WI38 (cell line): ENCODE data around the gene ALG11.
"Not testable (repeated sequence)": the region's sequence is repeated elsewhere in the genome, so short reads cannot be mapped to it uniquely, and the experiment has no call there.

Source experiments
- H3K4me3 ChIP-seq: 2 replicates; pipeline ENCODE4 v1.5.1; 2011; ENCODE audit warnings: low read depth, mild to moderate bottlenecking, control low read depth, low read length
- TF ChIP-seq, protein P1 (sequence below): IDR thresholded peaks from 2 replicates; pipeline ENCODE4 v1.5.1; 2012; ENCODE audit warnings: low read depth, mild to moderate bottlenecking, control low read depth, low read length

ALG11 gene

GRCh38 chr13:51976423-51976822 lies 35.8 kb upstream of the ALG11 start:
- no peak overlapping the region for H3K4me3 ChIP-seq
- TF ChIP-seq, protein P1, sequence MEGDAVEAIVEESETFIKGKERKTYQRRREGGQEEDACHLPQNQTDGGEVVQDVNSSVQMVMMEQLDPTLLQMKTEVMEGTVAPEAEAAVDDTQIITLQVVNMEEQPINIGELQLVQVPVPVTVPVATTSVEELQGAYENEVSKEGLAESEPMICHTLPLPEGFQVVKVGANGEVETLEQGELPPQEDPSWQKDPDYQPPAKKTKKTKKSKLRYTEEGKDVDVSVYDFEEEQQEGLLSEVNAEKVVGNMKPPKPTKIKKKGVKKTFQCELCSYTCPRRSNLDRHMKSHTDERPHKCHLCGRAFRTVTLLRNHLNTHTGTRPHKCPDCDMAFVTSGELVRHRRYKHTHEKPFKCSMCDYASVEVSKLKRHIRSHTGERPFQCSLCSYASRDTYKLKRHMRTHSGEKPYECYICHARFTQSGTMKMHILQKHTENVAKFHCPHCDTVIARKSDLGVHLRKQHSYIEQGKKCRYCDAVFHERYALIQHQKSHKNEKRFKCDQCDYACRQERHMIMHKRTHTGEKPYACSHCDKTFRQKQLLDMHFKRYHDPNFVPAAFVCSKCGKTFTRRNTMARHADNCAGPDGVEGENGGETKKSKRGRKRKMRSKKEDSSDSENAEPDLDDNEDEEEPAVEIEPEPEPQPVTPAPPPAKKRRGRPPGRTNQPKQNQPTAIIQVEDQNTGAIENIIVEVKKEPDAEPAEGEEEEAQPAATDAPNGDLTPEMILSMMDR = no peak

GRCh38 chr13:51976890-51977289 lies 35.3 kb upstream of the ALG11 start:
- TF ChIP-seq, protein P1 = no peak
- no peak overlapping the region for H3K4me3 ChIP-seq

DNA sequence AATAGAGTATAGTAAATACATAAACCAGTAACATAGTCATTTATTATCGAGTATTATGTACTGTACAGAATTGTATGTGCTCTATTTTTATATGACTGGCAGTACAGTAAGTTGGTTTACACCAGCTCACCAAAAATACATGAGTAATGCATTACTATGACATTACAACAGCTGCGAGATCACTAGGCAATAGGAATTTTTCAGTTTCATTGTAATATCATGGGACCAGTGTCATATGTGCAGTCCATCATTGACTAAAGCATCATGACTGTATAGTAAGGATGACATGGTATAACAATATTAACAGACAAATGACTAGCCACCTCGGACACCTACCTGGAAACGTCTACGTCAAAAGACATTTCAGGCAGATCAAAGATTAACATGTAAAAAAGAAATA lies 34.6 kb upstream of the ALG11 start:
- no peak overlapping the region for H3K4me3 ChIP-seq
- TF ChIP-seq, protein P1 = no peak

DNA sequence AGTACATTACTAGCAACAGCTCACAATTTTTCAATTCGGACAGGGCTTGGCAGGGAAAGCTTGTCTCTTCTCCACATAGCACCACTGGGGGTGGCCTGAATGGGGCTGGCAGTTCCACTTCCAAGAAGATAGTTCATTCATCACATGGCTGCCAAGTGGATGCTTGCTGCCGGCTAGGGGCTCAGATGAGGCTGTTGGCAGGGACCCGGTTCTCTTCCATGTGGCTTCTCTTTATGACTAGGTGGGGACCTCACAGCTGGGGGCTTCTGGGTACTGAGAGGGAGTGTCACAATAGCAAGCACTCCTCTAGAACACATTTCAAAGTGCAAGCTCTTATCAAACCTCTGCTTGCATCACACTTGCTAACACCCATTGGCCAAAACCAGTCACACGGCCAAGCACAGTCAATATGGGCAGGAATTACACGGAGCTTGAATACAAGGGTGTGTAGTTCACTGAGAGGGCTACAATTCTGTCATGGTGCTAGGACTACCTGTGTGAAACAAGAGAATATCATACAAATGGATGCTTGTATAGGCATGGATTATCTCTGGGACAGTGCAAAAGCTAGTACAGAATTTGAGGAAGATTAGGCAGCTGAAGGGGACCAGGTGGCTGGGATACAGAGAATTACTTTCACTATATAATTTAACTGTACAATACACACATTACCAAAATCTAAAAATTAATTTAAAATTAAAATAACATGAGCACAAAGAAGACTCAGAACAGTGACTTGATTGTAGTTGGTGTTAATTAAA lies 33.2 kb upstream of the ALG11 start:
- TF ChIP-seq, protein P1 = no peak
- H3K4me3 ChIP-seq = no peak overlapping the region

DNA sequence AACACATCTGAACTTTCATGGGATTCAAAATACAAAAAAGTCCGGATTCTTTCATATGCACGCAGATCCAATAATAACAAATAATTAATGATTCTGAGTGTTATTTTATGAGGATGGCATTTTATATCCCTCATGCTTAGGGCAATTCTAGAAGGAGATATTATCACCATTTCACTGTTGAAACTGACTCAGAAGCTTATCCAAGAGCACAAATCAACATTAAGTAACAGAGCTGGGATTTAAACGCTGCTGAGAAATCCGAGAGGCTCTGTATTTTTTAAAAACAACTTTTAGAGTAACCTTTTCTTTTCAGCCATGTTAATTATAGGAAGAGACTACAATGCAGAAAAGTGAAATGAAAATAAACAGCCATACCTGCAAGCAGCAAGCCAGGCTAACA lies 31.3 kb upstream of the ALG11 start:
- H3K4me3 ChIP-seq = no peak overlapping the region
- TF ChIP-seq, protein P1 = no peak

GRCh38 chr13:51981355-51981754 lies 30.8 kb upstream of the ALG11 start:
- TF ChIP-seq, protein P1 = no peak
- no peak overlapping the region for H3K4me3 ChIP-seq

DNA sequence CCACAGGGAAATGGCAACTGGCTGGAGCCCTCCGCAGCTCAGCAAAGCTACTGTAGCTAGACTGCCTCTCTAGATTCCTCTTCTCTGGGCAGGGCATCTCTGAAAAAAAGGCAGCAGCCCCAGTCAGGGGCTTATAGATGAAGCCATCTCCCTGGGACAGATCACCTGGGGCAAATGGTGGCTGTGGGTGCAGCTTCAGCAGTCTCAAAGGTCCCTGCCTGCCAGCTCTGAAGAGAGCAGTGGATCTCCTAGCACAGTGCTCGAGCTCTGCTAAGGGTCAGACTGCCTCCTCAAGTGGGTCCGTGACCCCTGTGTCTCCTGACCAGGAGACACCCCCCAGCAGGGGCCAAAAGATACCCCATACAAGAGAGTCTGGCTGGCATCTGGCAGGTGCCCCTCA lies 28.9 kb upstream of the ALG11 start:
- H3K4me3 ChIP-seq = not testable (repeated sequence)

DNA sequence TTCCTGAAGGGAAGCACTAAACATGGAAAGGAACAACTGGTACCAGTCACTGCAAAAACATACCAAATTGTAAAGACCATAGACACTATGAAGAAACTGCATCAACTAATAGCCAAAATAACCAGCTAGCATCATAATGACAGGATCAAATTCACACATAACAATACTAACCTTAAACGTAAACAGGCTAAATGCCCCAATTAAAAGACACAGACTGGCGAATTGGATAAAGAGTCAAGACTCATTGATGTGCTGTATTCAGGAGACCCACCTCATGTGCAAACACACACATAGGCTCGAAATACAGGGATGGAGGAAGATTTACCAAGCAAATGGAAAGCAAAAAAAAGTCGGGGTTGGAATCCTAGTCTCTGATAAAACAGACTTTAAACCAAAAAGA lies 27.3 kb upstream of the ALG11 start:
- not testable (repeated sequence) for H3K4me3 ChIP-seq
